Measurements from ENCODE around the gene THEM5. TPM values are rescaled to one million over a fixed set of nuclear protein-coding genes. Genes with fewer than 3 reads are reported as not detected.

THEM5 gene
- total RNA-seq, 1 experiment from 2014 or later = not detected

DNA sequence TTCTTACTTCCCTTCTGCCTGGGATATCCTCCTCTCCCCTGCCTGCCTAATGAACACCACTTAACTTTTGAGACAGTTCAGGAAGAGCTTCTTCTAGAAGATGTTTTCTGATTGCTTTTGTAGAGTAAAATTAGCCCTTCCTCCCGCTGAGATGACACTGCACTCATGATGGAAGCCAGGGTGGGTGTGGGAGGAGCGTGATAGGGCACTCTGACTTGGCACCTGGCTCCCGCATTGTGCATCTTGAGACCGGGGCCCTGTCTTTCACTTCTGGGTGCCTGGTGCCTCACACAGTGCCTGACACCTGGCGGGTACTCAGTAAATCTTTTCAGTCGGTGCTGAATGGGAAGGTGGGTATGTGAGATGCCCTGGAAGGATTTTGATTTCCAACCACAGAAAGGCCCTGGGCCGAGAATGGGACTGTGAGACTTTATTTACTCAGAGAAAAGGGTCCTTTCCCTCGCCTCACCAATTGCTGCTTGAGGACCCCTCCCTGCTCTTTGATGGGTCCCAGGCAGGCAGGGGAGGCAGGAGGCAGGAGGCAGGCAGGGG lies 6.8 kb downstream of the THEM5 start:
- no peak for TF ChIP-seq EZH2 (IDR thresholded peaks at IDR 0.05; ENCODE audit: low read depth)
- TF ChIP-seq, protein P1, sequence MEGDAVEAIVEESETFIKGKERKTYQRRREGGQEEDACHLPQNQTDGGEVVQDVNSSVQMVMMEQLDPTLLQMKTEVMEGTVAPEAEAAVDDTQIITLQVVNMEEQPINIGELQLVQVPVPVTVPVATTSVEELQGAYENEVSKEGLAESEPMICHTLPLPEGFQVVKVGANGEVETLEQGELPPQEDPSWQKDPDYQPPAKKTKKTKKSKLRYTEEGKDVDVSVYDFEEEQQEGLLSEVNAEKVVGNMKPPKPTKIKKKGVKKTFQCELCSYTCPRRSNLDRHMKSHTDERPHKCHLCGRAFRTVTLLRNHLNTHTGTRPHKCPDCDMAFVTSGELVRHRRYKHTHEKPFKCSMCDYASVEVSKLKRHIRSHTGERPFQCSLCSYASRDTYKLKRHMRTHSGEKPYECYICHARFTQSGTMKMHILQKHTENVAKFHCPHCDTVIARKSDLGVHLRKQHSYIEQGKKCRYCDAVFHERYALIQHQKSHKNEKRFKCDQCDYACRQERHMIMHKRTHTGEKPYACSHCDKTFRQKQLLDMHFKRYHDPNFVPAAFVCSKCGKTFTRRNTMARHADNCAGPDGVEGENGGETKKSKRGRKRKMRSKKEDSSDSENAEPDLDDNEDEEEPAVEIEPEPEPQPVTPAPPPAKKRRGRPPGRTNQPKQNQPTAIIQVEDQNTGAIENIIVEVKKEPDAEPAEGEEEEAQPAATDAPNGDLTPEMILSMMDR (conservative IDR thresholded peaks at IDR 0.05) = no peak
- ChIA-PET POLR2A (ENCODE audit: unreplicated experiment) (interaction anchor here (0.7 kb wide), 1 partner anchor 90 kb away, joined by 3 read pairs; no protein-coding TSS in a partner anchor), CTCF (no interaction called here)
- no TSS peak for BruUV-seq (replicated peaks)
- Histone ChIP-seq H3K27me3 (ENCODE audit: insufficient read depth, low read depth) (no peaks in the 10 kb centered on the region), H3F3A (ENCODE audit: insufficient read depth, low read depth) (no peaks in the 10 kb centered on the region), H3K9me2 (ENCODE audit: insufficient read depth) (no peaks in the 10 kb centered on the region), H3K4me3 (no peak overlapping the region), H2AFZ (no peak overlapping the region), H3K4me1 (replicated peaks; ENCODE audit: insufficient read depth) (no peaks in the 10 kb centered on the region), H4K20me1 (ENCODE audit: insufficient read depth) (no peaks in the 10 kb centered on the region), H3K9me3 (ENCODE audit: insufficient read depth, low read depth) (no peaks in the 10 kb centered on the region), H3K27ac (no peak overlapping the region), H3K4me2 (no peak overlapping the region), H3K79me2 (ENCODE audit: low read depth) (peaks cover 2% of the 10 kb centered on the region; the same call in 1 of the 2 replicates), H3K36me3 (ENCODE audit: low read depth) (no peaks in the 10 kb centered on the region)
- peak in 1 of 2 experiments; percentile 5 for DNase-seq
- intact Hi-C loops (cut with micrococcal nuclease; ENCODE audit: unreplicated experiment) = no loop called here

DNA sequence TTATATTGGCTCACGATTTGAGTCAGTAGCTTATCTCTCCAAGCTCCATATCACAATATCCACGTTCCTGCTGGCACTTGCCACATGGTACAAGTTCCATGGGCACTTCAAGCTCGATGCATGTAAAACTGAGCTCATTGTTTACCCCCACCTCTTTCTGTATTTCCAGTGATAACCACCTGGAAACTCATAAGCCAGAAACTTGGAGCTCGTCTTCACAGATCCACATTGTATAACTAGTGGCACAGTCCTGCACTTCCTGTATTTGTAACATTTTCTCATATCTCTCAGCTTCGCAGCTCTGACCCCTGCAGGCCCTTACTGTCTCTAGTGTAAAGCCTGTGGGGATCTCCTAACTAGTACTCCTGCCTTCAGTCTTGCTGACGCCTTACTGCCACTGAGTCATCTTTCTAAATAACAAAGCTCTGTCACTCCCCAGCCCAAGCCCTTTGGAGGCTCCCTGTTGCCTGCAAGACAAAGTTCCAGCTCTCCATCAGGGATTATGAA lies 7.4 kb downstream of the THEM5 start:
- ChIA-PET POLR2A (ENCODE audit: unreplicated experiment) (interaction anchor here (0.6 to 0.7 kb wide), 2 partner anchors 8 to 91 kb away, joined by 3 to 4 read pairs; no protein-coding TSS in a partner anchor), CTCF (interaction anchor here (0.5 to 0.6 kb wide), 2 partner anchors 25 to 53 kb away, joined by 3 to 9 read pairs; no protein-coding TSS in a partner anchor)
- H3K9me3 ChIP-seq (ENCODE audit: insufficient read depth, low read depth) = no peaks in the 10 kb centered on the region
- intact Hi-C loops (cut with micrococcal nuclease; ENCODE audit: unreplicated experiment) = no loop called here
- H2AFZ ChIP-seq = no peak overlapping the region
- peaks cover 6% of the 10 kb centered on the region for H3K4me1 ChIP-seq (replicated peaks; ENCODE audit: insufficient read depth)
- H3K27ac ChIP-seq = no peak overlapping the region
- no peak for TF ChIP-seq EZH2 (IDR thresholded peaks at IDR 0.05; ENCODE audit: low read depth)
- TF ChIP-seq, protein P1 (conservative IDR thresholded peaks at IDR 0.05) = no peak
- peaks cover 2% of the 10 kb centered on the region; the same call in 1 of the 2 replicates for H3F3A ChIP-seq (ENCODE audit: insufficient read depth, low read depth)
- no peaks in the 10 kb centered on the region for H4K20me1 ChIP-seq (ENCODE audit: insufficient read depth)
- no peak overlapping the region for H3K4me3 ChIP-seq
- BruUV-seq (replicated peaks) = no TSS peak
- no peaks in the 10 kb centered on the region for H3K27me3 ChIP-seq (ENCODE audit: insufficient read depth, low read depth)
- H3K36me3 ChIP-seq (ENCODE audit: low read depth) = no peaks in the 10 kb centered on the region
- no peak overlapping the region for H3K4me2 ChIP-seq
- peaks cover 7% of the 10 kb centered on the region; the same call in 1 of the 2 replicates for H3K79me2 ChIP-seq (ENCODE audit: low read depth)
- H3K9me2 ChIP-seq (ENCODE audit: insufficient read depth) = no peaks in the 10 kb centered on the region
- DNase-seq = peak in 1 of 2 experiments; percentile 30

DNA sequence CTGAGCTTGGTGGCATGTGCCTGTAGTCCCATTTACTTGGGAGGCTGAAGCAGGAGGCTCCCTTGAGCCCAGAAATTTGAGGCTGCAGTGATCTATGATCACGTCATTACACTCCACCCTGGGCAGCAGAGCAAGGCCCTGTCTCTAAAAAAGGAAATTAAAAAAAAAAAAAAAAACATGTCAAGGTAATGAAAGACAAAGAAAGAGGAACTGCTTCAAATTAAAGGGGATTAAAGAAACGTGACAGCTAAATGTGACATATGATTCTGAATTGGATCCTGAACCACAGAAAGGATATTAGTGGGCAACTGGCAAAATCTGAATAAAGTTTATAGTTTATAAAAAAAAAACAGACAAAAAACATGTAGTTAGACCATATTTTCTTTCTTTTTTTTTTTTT lies 10.1 kb downstream of the THEM5 start:
- TF ChIP-seq, protein P1 (conservative IDR thresholded peaks at IDR 0.05) = no peak
- TF ChIP-seq EZH2 (IDR thresholded peaks at IDR 0.05; ENCODE audit: low read depth) = no peak
- H3K79me2 ChIP-seq (ENCODE audit: low read depth) = peaks cover 13% of the 10 kb centered on the region; the same call in 1 of the 2 replicates
- no TSS peak for BruUV-seq (replicated peaks)
- intact Hi-C loops (cut with micrococcal nuclease; ENCODE audit: unreplicated experiment) = no loop called here
- no peak overlapping the region for H3K27ac ChIP-seq
- peaks cover 16% of the 10 kb centered on the region for H3K4me1 ChIP-seq (replicated peaks; ENCODE audit: insufficient read depth)
- CTCF ChIA-PET = interaction anchor here (0.7 kb wide), 1 partner anchor 14 kb away, joined by 4 read pairs; no protein-coding TSS in a partner anchor
- no peaks in the 10 kb centered on the region for H3K9me3 ChIP-seq (ENCODE audit: insufficient read depth, low read depth)
- H4K20me1 ChIP-seq (ENCODE audit: insufficient read depth) = no peaks in the 10 kb centered on the region
- DNase-seq = no peak
- no peak overlapping the region for H3K4me2 ChIP-seq
- H3K4me3 ChIP-seq = no peak overlapping the region
- no peaks in the 10 kb centered on the region for H3K27me3 ChIP-seq (ENCODE audit: insufficient read depth, low read depth)
- POLR2A ChIA-PET (ENCODE audit: unreplicated experiment) = interaction anchor here (0.6 kb wide), 1 partner anchor 268 kb away, joined by 3 read pairs; no protein-coding TSS in a partner anchor
- H2AFZ ChIP-seq = no peak overlapping the region
- H3K36me3 ChIP-seq (ENCODE audit: low read depth) = no peaks in the 10 kb centered on the region
- H3K9me2 ChIP-seq (ENCODE audit: insufficient read depth) = no peaks in the 10 kb centered on the region
- peaks cover 22% of the 10 kb centered on the region; the same call in 1 of the 2 replicates for H3F3A ChIP-seq (ENCODE audit: insufficient read depth, low read depth)

All from PC-9 (cell line).